ENCODE results near the gene SCARF2.

- no peak for TF ChIP-seq TARDBP (IDR thresholded peaks at IDR 0.05)
- TF ChIP-seq FOXM1 (IDR thresholded peaks at IDR 0.05; ENCODE audit: borderline replicate concordance) = no peak
- TF ChIP-seq ELF4 (IDR thresholded peaks at IDR 0.05) = no peak
- TF ChIP-seq SUZ12 (IDR thresholded peaks at IDR 0.05) = no peak
- no peak for TF ChIP-seq BHLHE40 (IDR thresholded peaks at IDR 0.05; ENCODE audit: borderline replicate concordance)
- TF ChIP-seq HDGF (IDR thresholded peaks at IDR 0.05; ENCODE audit: borderline replicate concordance) = no peak
- TF ChIP-seq FOXA1 (IDR thresholded peaks at IDR 0.05) = no peak
- TF ChIP-seq CTBP1 (IDR thresholded peaks at IDR 0.05; ENCODE audit: borderline replicate concordance) = no peak
- TF ChIP-seq L3MBTL2 (conservative IDR thresholded peaks at IDR 0.05) = no peak
- no peak for TF ChIP-seq ARNT (IDR thresholded peaks at IDR 0.05)
- TF ChIP-seq FOXK2 (IDR thresholded peaks at IDR 0.05) = no peak
- TF ChIP-seq ZNF384 (IDR thresholded peaks at IDR 0.05) = no peak
These were observed 57.1 kb downstream of the SCARF2 start for GRCh38 chr22:20380486-20380885.

All from HEK293T (cell line).